HEK293T (cell line): Measurements from ENCODE around the gene C5orf15.

Source experiments
- BHLHE40 ChIP-seq: fragments of 450-650 bp; IDR thresholded peaks from 2 replicates; pipeline ENCODE4 v1.6.1; 2016; ENCODE audit warnings: mild to moderate bottlenecking, moderate library complexity, borderline replicate concordance
- FOXA1 ChIP-seq: fragments of 450-650 bp; IDR thresholded peaks from 2 replicates; pipeline ENCODE4 v1.6.1; 2016; ENCODE audit warnings: mild to moderate bottlenecking

- TF ChIP-seq FOXA1, result no peak
- no peak for TF ChIP-seq BHLHE40
Measured at GRCh38 chr5:134004626-134005416, 36.4 kb upstream of the C5orf15 start, which contains the start of gene VDAC1.
